Endothelial cell of umbilical vein (primary cell): ENCODE data around the gene CDX4. TPM values are rescaled to one million over a fixed set of nuclear protein-coding genes. Genes with fewer than 3 reads are reported as not detected.

Source experiments
- BruUV-seq: library from RNA; stranded (reverse); fragments of 400-500 nt; replicated peaks from 2 replicates; lab custom pipeline; 2021; lab: Mats Ljungman, UMichigan
- CTCF ChIA-PET: fragments of 300-600, 350-600 bp; sonication (Branson Sonifier 250); formaldehyde crosslinking; loops from one replicate; lab custom pipeline; 2021; ENCODE audit warnings: antibody characterized with exemption, inconsistent platforms; lab: Charles Lee
- POLR2A ChIA-PET: fragments of 300-600, 350-600 bp; sonication (Branson Sonifier 250); formaldehyde crosslinking; loops from one replicate; lab custom pipeline; 2021; ENCODE audit warnings: antibody characterized with exemption, inconsistent platforms; lab: Charles Lee
- DNase-seq: peaks from one replicate; pipeline ENCODE4 v3.0.0-alpha.2; 2011; ENCODE audit warnings: low read depth, low spot score
- FAIRE-seq: peaks from 2 replicates; lab custom pipeline; 2011; peaks lifted over from hg19 to GRCh38; lab: Jason Lieb, UNC
- H2AFZ ChIP-seq: 2 replicates; pipeline ENCODE4 v1.6.0; 2012; ENCODE audit warnings: low read depth, low read length, control low read depth, inconsistent platforms
- H3K27ac ChIP-seq: 2 replicates; pipeline ENCODE4 v1.5.1; 2011; ENCODE audit warnings: low read depth, mild to moderate bottlenecking, control low read depth, low read length, moderate library complexity; ENCODE audit not compliant: insufficient read depth
- H3K27me3 ChIP-seq, 2 experiments: 2 replicates each; pipeline versions ENCODE4 v1.6.0 to v1.6.1; 2011; ENCODE audit warnings: low read length in 2 of 2, mixed read lengths in 1 of 2; ENCODE audit not compliant: control insufficient read depth in 2 of 2, insufficient read depth in 2 of 2
- H3K36me3 ChIP-seq, 2 experiments: 2 replicates in 1 of 2; 3 replicates in 1 of 2; pipeline ENCODE4 v1.5.1; 2011; ENCODE audit warnings: low read length in 2 of 2, mild to moderate bottlenecking in 1 of 2, moderate library complexity in 1 of 2; ENCODE audit not compliant: control insufficient read depth in 2 of 2, insufficient read depth in 2 of 2; ENCODE audit errors: extremely low read depth in 1 of 2
- H3K4me1 ChIP-seq: 3 replicates; pipeline ENCODE4 v1.5.1; 2011; ENCODE audit warnings: mild to moderate bottlenecking, low read length; ENCODE audit not compliant: control insufficient read depth, insufficient read depth; ENCODE audit errors: extremely low read depth
- H3K4me2 ChIP-seq: 2 replicates; pipeline ENCODE4 v1.6.1; 2011; ENCODE audit warnings: low read length, control low read depth, mixed read lengths; ENCODE audit not compliant: insufficient read depth
- H3K4me3 ChIP-seq, 3 experiments: fragments of 200-600 bp in 1 of 3; sonication (generic), shearing (Covaris generic) in 1 of 3; replicated peaks in 1 of 3; 2 replicates each; pipeline ENCODE4 v1.5.1; 2011 to 2016; ENCODE audit warnings: control low read depth in 3 of 3, low read length in 3 of 3, mild to moderate bottlenecking in 2 of 3, inconsistent platforms in 1 of 3, low read depth in 1 of 3, moderate library complexity in 1 of 3; ENCODE audit not compliant: insufficient read depth in 1 of 3
- H3K79me2 ChIP-seq: 2 replicates; pipeline ENCODE4 v1.6.0; 2012; ENCODE audit warnings: low read length, inconsistent platforms; ENCODE audit not compliant: control insufficient read depth, insufficient read depth
- H3K9ac ChIP-seq: replicated peaks from 2 replicates; pipeline ENCODE3; 2011; ENCODE audit warnings: low read length, control low read depth; ENCODE audit not compliant: insufficient read depth; ENCODE audit errors: extremely low read depth
- H3K9me1 ChIP-seq: replicated peaks from 3 replicates; pipeline ENCODE4 v1.6.0; 2011; ENCODE audit warnings: mild to moderate bottlenecking, low read length; ENCODE audit not compliant: control insufficient read depth, insufficient read depth; ENCODE audit errors: extremely low read depth
- H3K9me3 ChIP-seq: replicated peaks from 2 replicates; pipeline ENCODE4 v1.5.1; 2012; ENCODE audit warnings: low read length, inconsistent platforms; ENCODE audit not compliant: control insufficient read depth, insufficient read depth
- H4K20me1 ChIP-seq: replicated peaks from 2 replicates; pipeline ENCODE3; 2011; ENCODE audit warnings: mild to moderate bottlenecking, low read length; ENCODE audit not compliant: control insufficient read depth, insufficient read depth; ENCODE audit errors: extremely low read depth
- CTCF ChIP-seq, 2 donors: IDR thresholded peaks; 1 replicate in 1 of 2; 2 replicates in 1 of 2; pipeline ENCODE4 v1.5.1; 2011; ENCODE audit warnings: low read length in 2 of 2, mild to moderate bottlenecking in 2 of 2, moderate library complexity in 2 of 2, control low read depth in 1 of 2, inconsistent platforms in 1 of 2, low read depth in 1 of 2; ENCODE audit not compliant: insufficient read depth in 1 of 2; ENCODE audit errors: extremely low read depth in 1 of 2
- EZH2 ChIP-seq: IDR thresholded peaks from 2 replicates; pipeline ENCODE4 v1.6.1; 2012; ENCODE audit warnings: borderline replicate concordance, low read depth, mild to moderate bottlenecking, moderate library complexity, low read length, inconsistent platforms; ENCODE audit not compliant: severe bottlenecking
- FOS ChIP-seq: IDR thresholded peaks from 2 replicates; pipeline ENCODE4 v1.6.1; 2011; ENCODE audit warnings: mild to moderate bottlenecking, low read length, moderate library complexity, borderline replicate concordance; ENCODE audit not compliant: insufficient read depth
- GATA2 ChIP-seq: IDR thresholded peaks from 2 replicates; pipeline ENCODE4 v1.7.0; 2011; ENCODE audit warnings: low read depth, mild to moderate bottlenecking, moderate library complexity, mixed read lengths, low read length; ENCODE audit not compliant: insufficient read length, insufficient read depth
- JUN ChIP-seq: IDR thresholded peaks from 2 replicates; pipeline ENCODE4 v1.6.1; 2011; ENCODE audit warnings: borderline replicate concordance, low read depth; ENCODE audit not compliant: insufficient read length, insufficient read depth
- MAX ChIP-seq: IDR thresholded peaks from 2 replicates; pipeline ENCODE4 v1.6.1; 2011; ENCODE audit not compliant: insufficient read depth, insufficient read length
- MYC ChIP-seq: IDR thresholded peaks from one replicate; pipeline ENCODE4 v1.6.1; 2011; ENCODE audit warnings: mild to moderate bottlenecking, low read depth, low read length
- POLR2A ChIP-seq: IDR thresholded peaks from 2 replicates; pipeline ENCODE4 v1.6.1; 2012; ENCODE audit warnings: low read depth, mild to moderate bottlenecking, control low read depth, low read length
- POLR2AphosphoS5 ChIP-seq: IDR thresholded peaks from 2 replicates; pipeline ENCODE4 v1.6.1; 2012; ENCODE audit warnings: low read depth, mild to moderate bottlenecking, control low read depth, low read length, moderate library complexity; ENCODE audit not compliant: insufficient read depth
- dilution Hi-C: fragments of 300-500 bp; cut with MboI; formaldehyde crosslinking; loops from one replicate; pipeline ENCODE4 v1.15.0; 2019; ENCODE audit warnings: low sequenced_read_pairs; ENCODE audit not compliant: extremely low pct_ligation_motif_present
- intact Hi-C: fragments of 100-400 bp; cut with micrococcal nuclease; formaldehyde crosslinking; loops from one replicate; pipeline ENCODE4 v1.10.0; 2022
- polyA plus RNA-seq, 4 experiments: library from polyadenylated mRNA; depleted of rRNA in 3 of 4; stranded (reverse) in 3 of 4; unstranded in 1 of 4; fragments of >200 nt; gene quantifications; 2 replicates each; pipeline versions ENCODE4 v1.2.1 to v1.2.3, GENCODE V29; 2011 to 2012; ENCODE audit warnings: missing spikeins in 1 of 4
- total RNA-seq: library from RNA; stranded (reverse); gene quantifications from 2 replicates; pipeline ENCODE4 v1.2.3, GENCODE V29; 2021

CDX4 gene
- total and polyA plus RNA-seq, 2 donors (not counting 3 experiments of a cell fraction or from before 2014, with no cell fraction given) = not detected

GRCh38 chrX:73448379-73448778 is 1.5 kb downstream of the CDX4 start:
- POLR2A ChIA-PET = no interaction called here
- H3K4me2 ChIP-seq = no peak overlapping the region
- DNase-seq (no peak), FAIRE-seq (no peak)
- no peak overlapping the region for H3K4me3 ChIP-seq
- no peak overlapping the region for H2AFZ ChIP-seq
- intact Hi-C loops (no loop called here), dilution Hi-C loops (no loop called here)
- no peaks in the 10 kb centered on the region for H3K79me2 ChIP-seq
- H3K9me3 ChIP-seq = no peaks in the 10 kb centered on the region
- no peak overlapping the region for H3K27ac ChIP-seq
- no peaks in the 10 kb centered on the region for H4K20me1 ChIP-seq
- no TSS peak for BruUV-seq
- no peak overlapping the region for H3K9ac ChIP-seq
- no peaks in the 10 kb centered on the region for H3K4me1 ChIP-seq
- TF ChIP-seq EZH2 = no peak
- no peak for TF ChIP-seq MYC
- no peak for TF ChIP-seq POLR2A
- no peak for TF ChIP-seq MAX
- TF ChIP-seq JUN = no peak
- TF ChIP-seq POLR2AphosphoS5 = no peak
- no peak for TF ChIP-seq CTCF (IDR thresholded peaks at IDR 0.05; ENCODE audit: extremely low read depth in 1 of 2, insufficient read depth in 1 of 2, low read depth in 1 of 2, low read length in 2 of 2)
- no peak for TF ChIP-seq GATA2
- TF ChIP-seq FOS = no peak
- no peaks in the 10 kb centered on the region for H3K27me3 ChIP-seq
- CTCF ChIA-PET = no interaction called here
- no peaks in the 10 kb centered on the region for H3K9me1 ChIP-seq
- no peaks in the 10 kb centered on the region for H3K36me3 ChIP-seq
